GM10847 (cell line): ENCODE measurements around the gene KCNQ1.

Source experiments
- POLR2A ChIP-seq: IDR thresholded peaks from 2 replicates; pipeline ENCODE4 v1.6.1; 2011; ENCODE audit not compliant: insufficient read length; ENCODE audit errors: extremely low read depth

The KCNQ1 gene

DNA sequence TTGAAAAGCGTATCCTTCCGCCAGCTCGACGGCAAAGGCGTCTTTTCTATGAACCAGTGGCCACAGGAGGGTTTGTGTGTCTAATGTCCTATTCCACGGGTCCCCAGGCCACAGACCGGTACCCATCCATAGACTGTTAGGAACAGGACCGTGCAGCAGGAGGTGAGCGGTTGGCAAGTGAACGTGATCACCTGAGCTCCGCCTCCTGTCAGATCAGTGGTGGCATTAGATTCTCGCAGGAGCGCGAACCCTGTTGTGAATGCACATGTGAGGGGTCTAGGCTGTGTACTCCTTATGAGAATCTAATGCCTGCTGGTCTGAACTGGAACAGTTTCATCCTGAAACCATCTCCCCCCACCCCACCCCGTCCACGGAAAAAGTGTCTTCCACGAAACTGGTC is 317.6 kb downstream of the KCNQ1 start:
- TF ChIP-seq POLR2A, result no peak

DNA sequence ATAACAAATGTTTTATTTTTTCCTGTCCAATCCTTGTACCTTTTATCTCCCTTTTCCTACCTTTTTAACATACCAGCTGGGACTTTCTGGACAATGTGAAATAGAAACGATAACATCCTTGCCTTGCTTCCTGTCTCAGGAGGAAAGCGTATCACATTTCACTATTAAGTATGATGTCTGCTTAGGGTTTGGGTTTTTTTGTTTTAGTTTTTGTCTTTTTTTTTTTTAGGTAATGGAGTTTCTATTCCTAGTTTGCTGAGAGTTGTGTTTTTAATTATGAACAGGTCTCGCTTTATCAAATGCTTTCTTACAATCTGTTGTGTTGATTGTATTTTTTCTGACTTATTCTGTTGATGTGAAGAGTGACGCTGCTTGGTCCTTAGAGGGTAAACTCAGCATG is 319.2 kb downstream of the KCNQ1 start:
- TF ChIP-seq POLR2A, result no peak

DNA sequence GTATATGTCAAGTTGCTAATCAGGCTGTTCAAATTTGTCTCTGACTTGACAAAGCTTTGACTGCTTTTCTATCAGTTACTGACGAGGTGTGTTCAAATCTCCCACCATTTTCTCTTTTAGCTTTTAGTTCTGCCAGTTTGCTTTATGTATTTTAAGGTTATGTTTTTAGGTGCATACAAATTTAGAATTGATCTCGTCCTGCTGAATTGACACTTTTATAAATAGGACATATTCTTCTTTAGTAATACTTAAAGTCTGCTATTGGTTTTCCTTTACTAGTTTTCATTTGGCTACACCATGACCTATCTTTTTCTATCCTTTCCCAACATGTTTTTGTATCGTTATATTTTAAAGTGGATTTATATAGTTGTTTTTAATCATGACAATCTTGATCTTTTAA is 320.7 kb downstream of the KCNQ1 start:
- TF ChIP-seq POLR2A, result no peak

DNA sequence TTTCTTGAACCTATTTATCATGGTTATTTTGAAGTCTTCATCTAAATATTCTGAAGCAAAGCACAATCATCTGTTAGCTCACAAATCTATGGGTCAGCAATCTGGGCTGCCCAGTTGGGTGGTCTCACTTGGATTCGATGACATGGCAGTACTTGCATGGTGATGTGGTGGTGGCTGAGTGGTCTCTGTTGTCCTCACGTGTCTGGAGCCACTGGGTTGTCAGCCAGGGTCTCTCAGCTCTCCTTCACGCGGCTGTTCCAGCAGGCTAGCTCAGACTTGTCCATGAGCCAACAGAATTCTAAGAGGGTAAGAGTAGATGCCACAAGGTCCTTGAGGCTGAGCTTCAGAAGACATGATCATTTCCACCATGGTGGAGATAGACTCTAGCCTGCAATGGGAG is 321.4 kb downstream of the KCNQ1 start:
- no peak for TF ChIP-seq POLR2A

DNA sequence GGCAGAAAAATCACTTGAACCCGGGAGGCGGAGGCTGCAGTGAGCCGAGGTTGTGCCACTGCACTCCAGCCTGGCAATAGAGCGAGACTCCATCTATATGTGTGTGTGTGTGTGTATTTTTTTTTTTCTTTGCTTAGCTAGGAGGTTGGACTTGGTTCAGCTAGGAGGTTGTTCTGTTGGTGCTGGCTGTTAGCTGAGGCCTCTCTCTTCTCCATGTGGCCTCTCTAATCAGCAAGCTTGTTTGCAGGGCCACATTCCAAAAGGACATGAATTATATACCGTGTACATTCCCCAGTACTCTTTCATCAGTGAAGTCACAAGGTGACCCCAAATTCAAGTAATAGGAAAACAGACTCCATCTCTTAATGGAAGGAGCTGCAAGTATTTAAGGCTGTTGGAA is 322.3 kb downstream of the KCNQ1 start:
- TF ChIP-seq POLR2A, result no peak

DNA sequence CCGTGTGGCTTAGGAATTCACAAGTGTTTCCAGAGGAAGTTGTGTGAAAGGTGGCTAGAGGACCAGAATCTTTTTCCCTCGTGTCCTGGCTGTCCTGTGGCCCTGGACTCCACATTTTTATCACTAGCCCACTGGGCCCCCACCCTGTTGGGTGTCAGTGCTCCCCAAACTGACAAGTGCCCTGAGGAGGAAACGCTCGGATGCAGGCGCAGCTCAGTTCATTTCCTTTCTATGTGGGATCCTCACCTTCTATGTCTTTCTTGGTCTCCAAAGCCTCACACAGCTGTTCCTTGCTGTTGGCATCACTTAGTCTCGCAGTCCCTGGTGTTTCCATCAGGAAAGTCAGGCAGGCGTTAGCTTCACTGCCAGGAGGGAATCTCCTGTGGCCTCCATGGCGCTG is 323.0 kb downstream of the KCNQ1 start:
- no peak for TF ChIP-seq POLR2A

DNA sequence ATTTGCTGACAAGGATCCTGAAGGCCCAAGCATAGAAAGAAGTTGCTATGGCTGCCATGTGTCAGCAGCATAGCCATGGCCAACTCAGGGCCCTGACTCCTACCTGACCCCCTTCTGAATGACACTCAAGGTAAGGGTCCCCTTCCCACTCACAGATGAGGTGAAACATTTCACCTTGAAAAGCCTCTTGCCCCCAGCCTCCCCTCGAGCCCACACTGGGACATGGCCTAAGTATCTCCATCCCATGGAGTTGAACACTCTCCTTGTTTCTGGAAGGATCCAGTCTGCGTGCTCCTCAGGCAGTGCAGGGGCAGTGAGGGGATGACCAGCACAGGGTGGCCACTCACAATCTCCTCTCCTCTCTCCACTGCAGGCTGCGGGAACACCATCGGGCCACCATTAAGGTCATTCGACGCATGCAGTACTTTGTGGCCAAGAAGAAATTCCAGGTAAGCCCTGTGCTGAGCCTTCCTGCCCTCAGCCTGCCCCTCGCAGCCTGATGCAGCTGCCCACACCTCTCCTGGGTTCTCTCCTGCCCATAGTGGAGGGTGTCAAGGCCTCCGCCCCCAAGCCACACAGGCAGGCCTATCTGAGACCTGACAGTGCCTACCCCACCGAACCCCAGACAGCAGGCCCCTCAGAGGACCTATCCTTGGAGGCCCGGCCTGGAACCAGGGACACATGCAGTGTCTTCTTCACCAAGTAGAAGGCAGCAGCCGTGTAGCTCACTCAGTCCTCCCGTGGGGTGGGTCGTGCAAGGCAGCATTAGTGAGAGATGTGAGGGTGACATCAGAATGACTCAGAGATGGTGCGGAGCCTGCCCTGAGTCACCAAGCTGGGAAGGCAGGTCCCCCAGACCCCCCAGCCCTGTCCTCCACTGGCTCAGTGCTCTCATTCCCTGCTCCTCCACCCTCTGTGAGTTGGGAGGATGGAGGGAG is 323.9 kb downstream of the KCNQ1 start:
- TF ChIP-seq POLR2A, result no peak

DNA sequence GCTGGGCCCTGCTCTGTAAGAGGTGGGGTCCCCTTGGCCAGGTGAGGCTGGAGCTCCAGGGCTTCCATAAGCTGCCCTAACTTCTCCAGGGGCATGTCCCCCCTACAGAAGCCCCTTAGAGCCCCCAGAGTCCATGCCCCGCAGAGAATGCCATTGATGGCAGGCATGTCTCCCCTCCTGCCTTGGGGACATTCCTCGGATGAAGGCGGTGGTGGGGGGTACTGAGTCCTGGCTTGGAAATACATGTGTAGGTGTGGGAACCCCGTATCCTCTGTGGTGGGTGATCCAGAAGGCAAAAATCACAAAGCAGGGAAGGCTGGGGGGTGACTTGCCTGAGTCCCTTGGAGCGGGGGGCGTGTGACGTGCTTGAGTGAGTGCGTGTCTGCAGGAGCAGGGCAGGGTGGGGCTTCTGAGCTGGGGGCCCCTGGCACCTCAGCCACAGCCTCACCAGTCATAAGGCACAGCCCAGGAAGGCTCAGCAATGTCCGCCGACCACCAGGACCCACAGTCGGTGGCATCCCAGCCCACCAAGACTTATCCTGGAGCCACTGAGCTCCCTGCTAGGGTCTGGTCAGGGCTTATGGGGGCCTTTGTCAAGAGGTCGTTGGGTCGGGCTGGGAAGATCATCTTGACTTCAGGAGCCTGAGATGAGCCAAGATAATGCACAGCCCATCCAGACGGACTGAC is 324.7 kb downstream of the KCNQ1 start:
- no peak for TF ChIP-seq POLR2A

DNA sequence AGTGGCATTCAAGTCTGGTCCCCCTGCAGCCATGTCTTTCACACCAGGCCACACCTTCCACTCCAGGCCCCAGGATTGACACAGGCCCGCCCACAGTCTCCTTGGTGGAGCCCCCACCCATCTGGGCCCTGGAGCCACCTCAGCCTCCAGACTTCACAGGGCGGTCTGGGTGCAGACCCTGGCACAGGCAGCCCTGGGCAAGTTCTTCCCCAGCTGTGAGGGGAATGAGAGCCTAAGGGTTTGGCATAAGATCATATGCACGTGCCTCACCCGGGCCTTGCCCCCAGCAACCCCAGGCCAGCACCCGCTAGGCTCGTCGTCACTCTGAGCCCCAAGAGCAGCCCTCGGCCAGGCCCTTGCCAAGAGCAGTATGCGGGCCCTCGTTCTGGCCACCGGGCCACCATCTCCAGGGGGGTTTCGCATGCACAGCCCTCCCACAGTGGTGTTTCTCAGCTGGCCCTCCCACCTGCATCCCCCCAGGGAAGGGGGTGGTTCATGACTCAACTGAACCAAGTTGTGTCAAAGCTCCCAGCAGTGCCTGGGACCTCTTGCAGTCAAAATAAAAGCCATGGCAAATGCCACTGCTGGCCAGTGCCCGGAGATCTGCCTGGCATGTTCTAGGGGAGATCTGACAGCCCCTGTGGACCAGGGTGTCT is 325.4 kb downstream of the KCNQ1 start:
- TF ChIP-seq POLR2A, result no peak

DNA sequence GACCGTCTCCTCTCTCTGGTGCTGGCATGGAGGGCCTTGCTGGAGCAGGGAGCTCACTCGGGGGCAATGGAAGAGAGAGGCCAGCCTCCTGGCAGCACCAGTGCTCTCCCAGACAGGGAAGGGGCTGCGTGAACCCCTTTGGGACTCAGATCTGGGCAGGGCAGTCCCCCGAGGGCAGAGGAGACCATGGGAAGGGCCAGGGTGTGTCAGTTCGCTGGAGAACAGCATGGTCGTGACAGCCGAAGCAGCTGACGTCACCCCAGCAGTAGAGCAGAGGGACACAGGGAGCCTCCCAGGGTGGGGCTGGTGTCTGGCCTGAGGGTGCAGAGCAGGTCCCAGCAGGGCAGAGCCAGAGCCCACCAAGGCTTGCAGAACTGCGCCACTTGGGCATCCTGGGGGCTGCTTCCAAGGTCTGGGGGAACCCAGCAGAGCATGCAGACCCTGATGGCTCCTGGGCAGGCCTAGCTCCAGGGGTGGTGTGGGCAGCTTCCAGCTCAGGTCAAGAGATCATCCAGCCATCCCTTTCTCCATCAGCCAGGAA is 326.0 kb downstream of the KCNQ1 start:
- TF ChIP-seq POLR2A, result no peak

DNA sequence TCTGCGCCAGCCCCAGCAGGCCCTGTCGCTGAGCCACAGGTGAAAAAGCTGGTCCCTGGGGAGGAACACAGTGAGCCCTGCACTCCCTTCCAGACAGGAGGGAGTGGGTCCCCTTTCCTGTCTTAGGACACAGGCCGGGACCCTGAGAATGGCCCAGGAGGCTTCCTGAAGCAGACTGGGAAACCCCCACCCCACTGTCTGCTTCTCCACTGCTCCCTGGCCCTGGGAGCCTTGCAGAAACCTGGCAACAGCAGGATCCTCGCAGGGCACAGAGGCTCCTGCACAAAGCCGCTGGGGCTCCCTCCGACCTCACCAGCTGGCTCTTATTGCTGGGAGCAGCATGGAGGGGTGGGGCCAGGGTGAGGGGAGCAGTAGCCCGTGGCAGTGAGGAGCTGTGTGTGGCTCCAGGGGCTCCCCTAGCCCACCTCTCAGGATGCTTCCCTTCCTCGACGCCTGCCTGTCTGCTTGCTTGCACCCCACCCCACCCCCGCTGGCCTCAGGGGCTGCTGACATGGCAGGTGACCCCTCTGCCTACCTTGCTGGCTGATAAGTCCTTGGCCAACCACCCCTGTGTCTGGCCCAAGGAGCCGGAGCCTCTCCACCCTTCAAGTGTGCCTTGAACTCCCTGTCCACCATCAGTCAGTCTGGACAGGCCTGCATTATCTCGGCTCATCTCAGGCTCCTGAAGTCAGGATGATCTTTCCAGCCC is 327.1 kb downstream of the KCNQ1 start:
- no peak for TF ChIP-seq POLR2A

DNA sequence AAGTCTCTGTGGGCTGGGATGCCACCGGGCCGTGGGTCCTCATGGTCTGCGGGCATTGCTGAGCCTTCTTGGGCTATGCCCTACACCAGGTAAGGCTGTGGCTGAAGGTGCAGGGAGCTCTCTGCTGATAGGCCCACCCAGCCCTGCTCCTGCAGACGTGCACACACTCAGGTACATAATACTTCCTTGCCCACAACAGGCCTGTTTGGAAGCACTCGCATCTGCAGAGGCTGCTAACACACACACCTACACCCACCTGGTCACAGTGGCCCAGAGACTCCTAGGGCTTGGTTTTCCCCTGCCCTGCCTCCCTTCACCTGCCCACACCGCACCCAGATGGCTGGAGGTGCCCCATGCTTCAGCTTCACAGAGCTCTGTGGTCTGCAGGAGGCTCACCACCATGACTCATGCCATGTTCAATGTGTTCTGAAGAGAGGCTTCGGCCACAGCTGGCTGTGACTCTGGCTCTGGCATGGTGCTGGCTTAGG is 327.8 kb downstream of the KCNQ1 start:
- TF ChIP-seq POLR2A, result no peak

DNA sequence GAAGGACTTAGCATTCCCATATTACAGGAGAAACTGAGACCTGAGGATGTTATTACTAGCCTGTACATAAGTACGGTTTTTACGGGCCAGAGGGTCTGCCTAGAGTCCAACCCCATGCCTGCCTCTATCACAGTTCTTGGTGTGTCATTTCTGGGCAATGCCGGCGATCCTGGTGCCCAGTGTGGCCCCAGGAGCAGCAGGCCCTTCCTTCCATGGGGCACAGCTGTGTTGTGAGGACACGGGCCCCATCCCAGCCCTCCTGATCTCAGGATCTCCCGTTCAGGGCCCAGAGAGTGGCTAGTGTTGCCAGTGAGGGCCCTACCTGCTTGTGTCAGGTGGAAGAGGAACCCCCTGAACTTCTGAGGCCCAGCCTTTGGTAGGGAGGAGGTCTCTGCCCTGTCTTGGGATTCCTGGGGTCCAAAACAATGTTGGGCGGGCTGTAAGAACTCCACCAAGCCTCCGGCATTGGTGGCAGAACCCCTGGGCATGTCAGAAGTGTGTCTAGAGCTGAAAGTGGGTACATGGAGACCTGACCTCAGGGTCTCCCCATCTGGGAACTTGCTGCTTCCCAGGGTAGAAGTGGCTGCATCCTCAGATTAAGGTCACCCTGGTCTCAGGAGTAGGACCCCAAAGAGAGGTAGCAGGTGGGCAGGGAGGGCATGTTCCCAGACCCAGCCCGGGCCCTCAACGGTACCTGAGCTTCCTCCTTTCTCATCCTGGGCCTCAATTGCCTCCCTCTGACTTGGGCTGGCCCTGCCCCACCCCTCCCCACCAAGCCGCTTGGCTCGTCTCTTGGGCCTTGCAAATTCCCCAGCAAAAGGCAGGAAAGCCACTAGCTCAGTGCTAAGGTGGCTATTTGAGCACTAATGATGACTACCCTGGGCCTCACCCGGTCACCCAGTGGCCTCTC is 329.6 kb downstream of the KCNQ1 start:
- no peak for TF ChIP-seq POLR2A

DNA sequence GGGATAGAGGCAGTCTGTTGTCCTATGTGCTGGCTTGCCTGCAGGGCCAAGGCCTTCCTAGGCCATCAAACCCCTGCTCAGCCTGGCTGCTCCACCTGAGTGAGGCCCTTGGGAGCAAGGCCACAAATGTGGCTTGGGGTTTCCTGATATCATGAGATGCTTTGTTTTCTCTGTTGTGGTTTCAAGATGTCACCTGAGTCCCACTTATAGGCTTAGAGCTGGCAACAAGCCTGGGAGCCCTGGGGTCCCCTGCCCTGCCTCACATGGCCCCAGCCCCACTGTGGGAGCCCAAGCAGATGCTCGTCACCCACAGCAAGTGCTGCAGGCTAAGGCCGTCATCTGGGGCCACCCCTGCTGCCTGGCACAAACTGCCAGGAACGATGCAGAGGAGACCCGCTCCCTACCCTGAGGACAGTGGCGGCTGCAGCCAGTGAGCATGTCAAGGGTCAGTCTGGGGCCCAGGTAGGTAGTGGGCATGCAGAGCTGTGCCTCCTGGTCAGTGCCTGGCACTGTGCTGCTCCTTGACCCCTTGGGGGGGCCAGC is 330.3 kb downstream of the KCNQ1 start:
- TF ChIP-seq POLR2A, result no peak
